Prostate gland (tissue), 2 donors: ENCODE measurements around the gene TMEM248.

ENCODE experiments used
- POLR2A ChIP-seq: fragments of 450-650 bp; IDR thresholded peaks from one replicate; pipeline ENCODE4 v1.6.1; 2016; ENCODE audit warnings: antibody characterized with exemption, mild to moderate bottlenecking
- POLR2AphosphoS5 ChIP-seq: sonication (generic); formaldehyde crosslinking; IDR thresholded peaks from one replicate; pipeline ENCODE4 v1.6.1; 2017; ENCODE audit warnings: antibody characterized with exemption
- TF ChIP-seq, protein P1 (sequence below), 4 experiments: fragments of 200-600 bp in 2 of 4; fragments of 450-650 bp in 2 of 4; sonication (generic) in 2 of 4; IDR thresholded peaks; 1 replicate in 3 of 4; 2 replicates in 1 of 4; pipeline ENCODE4 v1.5.1; 2016 to 2019; ENCODE audit warnings: antibody characterized with exemption in 4 of 4, mild to moderate bottlenecking in 2 of 4, moderate library complexity in 2 of 4

DNA sequence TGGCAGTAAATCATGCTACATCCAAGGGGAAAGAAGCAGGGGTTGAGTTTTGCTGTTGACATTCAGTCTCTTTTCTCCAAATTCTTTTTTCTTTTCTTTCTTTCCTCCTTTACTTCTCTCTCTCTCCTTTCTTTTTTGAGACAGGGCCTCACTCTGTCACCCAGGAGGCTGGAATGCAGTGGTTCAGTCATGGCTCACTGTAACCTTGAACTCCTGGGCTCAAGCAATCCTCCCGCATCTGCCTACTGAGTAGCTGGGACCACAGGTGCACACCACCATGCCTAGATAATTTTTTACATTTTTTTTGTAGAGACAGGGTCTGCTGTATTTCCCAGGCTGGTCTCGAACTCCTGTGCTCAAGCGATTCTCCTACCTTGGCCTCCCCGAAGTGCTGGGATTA is 39.2 kb downstream of the TMEM248 start:
- TF ChIP-seq POLR2A (no peak), POLR2AphosphoS5 (no peak)
- TF ChIP-seq, protein P1, sequence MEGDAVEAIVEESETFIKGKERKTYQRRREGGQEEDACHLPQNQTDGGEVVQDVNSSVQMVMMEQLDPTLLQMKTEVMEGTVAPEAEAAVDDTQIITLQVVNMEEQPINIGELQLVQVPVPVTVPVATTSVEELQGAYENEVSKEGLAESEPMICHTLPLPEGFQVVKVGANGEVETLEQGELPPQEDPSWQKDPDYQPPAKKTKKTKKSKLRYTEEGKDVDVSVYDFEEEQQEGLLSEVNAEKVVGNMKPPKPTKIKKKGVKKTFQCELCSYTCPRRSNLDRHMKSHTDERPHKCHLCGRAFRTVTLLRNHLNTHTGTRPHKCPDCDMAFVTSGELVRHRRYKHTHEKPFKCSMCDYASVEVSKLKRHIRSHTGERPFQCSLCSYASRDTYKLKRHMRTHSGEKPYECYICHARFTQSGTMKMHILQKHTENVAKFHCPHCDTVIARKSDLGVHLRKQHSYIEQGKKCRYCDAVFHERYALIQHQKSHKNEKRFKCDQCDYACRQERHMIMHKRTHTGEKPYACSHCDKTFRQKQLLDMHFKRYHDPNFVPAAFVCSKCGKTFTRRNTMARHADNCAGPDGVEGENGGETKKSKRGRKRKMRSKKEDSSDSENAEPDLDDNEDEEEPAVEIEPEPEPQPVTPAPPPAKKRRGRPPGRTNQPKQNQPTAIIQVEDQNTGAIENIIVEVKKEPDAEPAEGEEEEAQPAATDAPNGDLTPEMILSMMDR (IDR thresholded peaks at IDR 0.05) = no peak
